ENCODE results near the gene CXCR1. TPM values are rescaled to one million over a fixed set of nuclear protein-coding genes. Genes with fewer than 3 reads are reported as not detected.

Gene CXCR1
- total RNA-seq, 1 donor from 2014 or later: not detected

GRCh38 chr2:218138047-218138446 is 28.7 kb downstream of the CXCR1 start:
- Mint-ChIP-seq H3K36me3 (ENCODE audit: unreplicated experiment) (no peaks in the 10 kb centered on the region), H3K9me3 (ENCODE audit: unreplicated experiment) (peaks cover 3% of the 10 kb centered on the region), H3K27ac (ENCODE audit: unreplicated experiment) (no peak overlapping the region), H3K4me1 (ENCODE audit: low read depth, unreplicated experiment) (no peaks in the 10 kb centered on the region), H3K4me3 (ENCODE audit: unreplicated experiment) (no peak overlapping the region), H3K27me3 (ENCODE audit: unreplicated experiment) (peaks cover 3% of the 10 kb centered on the region)
- no peak for TF ChIP-seq CTCF (IDR thresholded peaks at IDR 0.05; ENCODE audit: partially characterized antibody, unreplicated experiment)
- no peak for DNase-seq

- Mint-ChIP-seq H3K27me3 (ENCODE audit: unreplicated experiment) (peaks cover under 1% of the 10 kb centered on the region), H3K27ac (ENCODE audit: unreplicated experiment) (no peak overlapping the region)
- DNase-seq: no peak
Observed at GRCh38 chr2:218137514-218137913, 29.2 kb downstream of the CXCR1 start.

DNA sequence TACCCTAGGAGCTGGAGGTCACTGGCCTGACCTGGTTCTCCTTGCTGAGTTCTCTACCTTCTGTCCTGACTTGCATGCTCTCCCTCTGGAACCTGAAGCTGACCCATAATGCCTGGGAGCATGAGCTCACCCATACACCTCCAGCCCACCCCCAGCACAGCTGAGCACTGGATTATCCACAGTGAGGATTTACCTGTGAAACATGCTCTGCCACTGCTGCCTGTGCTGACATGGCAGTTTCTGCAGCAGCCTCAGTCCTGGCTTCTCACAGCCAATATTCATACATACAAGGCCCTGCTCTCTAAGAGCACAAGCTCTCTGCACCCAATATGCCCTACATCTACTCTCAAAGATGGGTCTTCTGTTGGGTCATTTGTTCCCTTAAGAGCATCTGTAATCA is 35.9 kb downstream of the CXCR1 start:
- H3K36me3 Mint-ChIP-seq (ENCODE audit: unreplicated experiment): no peaks in the 10 kb centered on the region
- no peak for TF ChIP-seq CTCF (IDR thresholded peaks at IDR 0.05; ENCODE audit: partially characterized antibody, unreplicated experiment)
- no peaks in the 10 kb centered on the region for H3K9me3 Mint-ChIP-seq (ENCODE audit: unreplicated experiment)
- no peaks in the 10 kb centered on the region for H3K4me1 Mint-ChIP-seq (ENCODE audit: low read depth, unreplicated experiment)
- peaks cover 3% of the 10 kb centered on the region for H3K27me3 Mint-ChIP-seq (ENCODE audit: unreplicated experiment)
- DNase-seq: no peak
- no peak overlapping the region for H3K4me3 Mint-ChIP-seq (ENCODE audit: unreplicated experiment)
- H3K27ac Mint-ChIP-seq (ENCODE audit: unreplicated experiment): no peak overlapping the region

More at GRCh38 chr2:218137514-218137913, 29.2 kb downstream of the CXCR1 start:
- Mint-ChIP-seq H3K36me3 (ENCODE audit: unreplicated experiment) (no peaks in the 10 kb centered on the region), H3K4me1 (ENCODE audit: low read depth, unreplicated experiment) (no peaks in the 10 kb centered on the region), H3K9me3 (ENCODE audit: unreplicated experiment) (peaks cover 3% of the 10 kb centered on the region), H3K4me3 (ENCODE audit: unreplicated experiment) (no peak overlapping the region)
- TF ChIP-seq CTCF (IDR thresholded peaks at IDR 0.05; ENCODE audit: partially characterized antibody, unreplicated experiment): no peak

DNA sequence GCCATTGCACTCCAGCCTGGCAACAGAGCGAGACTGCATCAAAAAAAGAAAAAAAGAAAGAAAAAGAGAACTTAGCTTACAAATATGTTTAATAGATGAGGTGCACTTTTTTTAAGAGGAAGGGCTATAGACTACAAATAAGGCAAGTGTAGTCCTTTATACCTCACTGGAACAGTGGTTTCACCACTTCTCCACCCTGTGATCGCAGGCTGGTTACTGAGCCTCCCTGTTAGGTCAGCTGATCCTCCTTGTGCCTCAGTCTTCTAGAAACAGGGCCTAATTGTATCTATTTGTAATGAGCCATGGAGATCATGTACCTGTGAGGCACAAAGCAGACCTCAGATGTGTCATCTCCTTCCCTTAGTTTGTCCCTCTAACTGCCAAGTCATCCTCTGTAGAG is 36.4 kb downstream of the CXCR1 start:
- H3K27ac Mint-ChIP-seq (ENCODE audit: unreplicated experiment): no peak overlapping the region
- no peaks in the 10 kb centered on the region for H3K36me3 Mint-ChIP-seq (ENCODE audit: unreplicated experiment)
- H3K9me3 Mint-ChIP-seq (ENCODE audit: unreplicated experiment): no peaks in the 10 kb centered on the region
- peaks cover 6% of the 10 kb centered on the region for H3K27me3 Mint-ChIP-seq (ENCODE audit: unreplicated experiment)
- no peak for DNase-seq
- no peaks in the 10 kb centered on the region for H3K4me1 Mint-ChIP-seq (ENCODE audit: low read depth, unreplicated experiment)
- no peak overlapping the region for H3K4me3 Mint-ChIP-seq (ENCODE audit: unreplicated experiment)
- no peak for TF ChIP-seq CTCF (IDR thresholded peaks at IDR 0.05; ENCODE audit: partially characterized antibody, unreplicated experiment)

DNA sequence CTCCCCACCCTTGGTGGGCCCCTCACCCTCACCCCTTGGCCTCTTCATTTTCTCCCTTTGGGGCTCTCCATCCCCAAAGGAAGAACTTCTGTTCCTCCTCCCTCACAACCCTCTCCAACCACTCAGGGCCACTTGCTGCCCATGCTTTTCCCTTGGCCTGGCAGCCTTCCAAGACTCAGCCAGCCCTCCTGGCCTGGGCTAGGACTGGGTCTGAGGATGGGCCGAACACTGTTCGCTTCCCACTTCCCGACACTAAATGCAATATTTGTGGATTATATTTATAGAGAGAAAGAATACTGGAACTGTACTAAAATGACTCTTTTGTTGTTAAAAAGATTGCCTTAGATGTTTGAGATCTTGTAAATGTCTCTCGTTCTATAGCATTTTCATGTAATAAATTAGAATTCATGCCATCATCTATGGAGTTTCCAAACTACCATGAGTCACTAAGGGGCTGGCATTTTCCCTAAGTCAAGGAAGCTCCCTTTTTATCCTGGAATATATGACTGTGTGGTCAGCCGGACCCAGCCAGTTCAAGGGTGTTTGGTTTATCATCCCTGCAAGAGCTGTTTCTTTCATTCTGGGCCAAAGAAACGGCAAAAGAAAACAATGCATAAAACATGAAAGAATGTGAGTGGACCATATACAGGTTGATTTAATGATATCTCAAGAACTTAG is 37.2 kb downstream of the CXCR1 start:
- Mint-ChIP-seq H3K9me3 (ENCODE audit: unreplicated experiment) (no peaks in the 10 kb centered on the region), H3K27ac (ENCODE audit: unreplicated experiment) (no peak overlapping the region), H3K4me3 (ENCODE audit: unreplicated experiment) (no peak overlapping the region), H3K36me3 (ENCODE audit: unreplicated experiment) (no peaks in the 10 kb centered on the region), H3K27me3 (ENCODE audit: unreplicated experiment) (peaks cover 6% of the 10 kb centered on the region), H3K4me1 (ENCODE audit: low read depth, unreplicated experiment) (no peaks in the 10 kb centered on the region)
- DNase-seq: no peak
- TF ChIP-seq CTCF (IDR thresholded peaks at IDR 0.05; ENCODE audit: partially characterized antibody, unreplicated experiment): no peak

Measured in glutamatergic neuron (in vitro differentiated cells).